WTC11 (cell line): ENCODE results near the gene ZSCAN32. TPM values are rescaled to one million over a fixed set of nuclear protein-coding genes. Genes with fewer than 3 reads are reported as not detected.

Source experiments
- AFF4 ChIP-seq: sonication (generic); formaldehyde crosslinking; IDR thresholded peaks from 2 replicates; pipeline ENCODE4 v1.8.1; 2023; ENCODE audit warnings: mild to moderate bottlenecking, missing genetic modification reagents, borderline replicate concordance
- ARID4B ChIP-seq: sonication (generic); formaldehyde crosslinking; IDR thresholded peaks from 2 replicates; pipeline ENCODE4 v1.8.0; 2023; ENCODE audit warnings: missing genetic modification reagents, mild to moderate bottlenecking, borderline replicate concordance
- CTCF ChIP-seq: fragments of 200-600 bp; IDR thresholded peaks from 2 replicates; pipeline ENCODE4 v1.8.0; 2022; ENCODE audit warnings: antibody characterized with exemption
- FOXJ3 ChIP-seq: sonication (generic); formaldehyde crosslinking; IDR thresholded peaks from 2 replicates; pipeline ENCODE4 v1.9.0; 2021; ENCODE audit warnings: missing genetic modification reagents, mild to moderate bottlenecking, borderline replicate concordance
- FOXP1 ChIP-seq: sonication (generic); formaldehyde crosslinking; IDR thresholded peaks from 2 replicates; pipeline ENCODE4 v1.8.0; 2022; ENCODE audit warnings: missing genetic modification reagents, mild to moderate bottlenecking, moderate library complexity, borderline replicate concordance
- HMGA2 ChIP-seq: fragments of 250-450 bp; sonication (Bioruptor Pico); IDR thresholded peaks from 2 replicates; pipeline ENCODE4 v1.4.0; 2021; ENCODE audit warnings: mild to moderate bottlenecking, moderate library complexity
- IRF2 ChIP-seq: sonication (generic); formaldehyde crosslinking; IDR thresholded peaks from 2 replicates; pipeline ENCODE4 v1.8.0; 2022; ENCODE audit warnings: low read depth, missing genetic modification reagents, borderline replicate concordance
- NFE2L1 ChIP-seq: sonication (generic); formaldehyde crosslinking; IDR thresholded peaks from 2 replicates; pipeline ENCODE4 v1.8.1; 2023; ENCODE audit warnings: missing genetic modification reagents
- PREB ChIP-seq: sonication (generic); formaldehyde crosslinking; IDR thresholded peaks from 2 replicates; pipeline ENCODE4 v1.8.1; 2022; ENCODE audit warnings: mild to moderate bottlenecking, missing genetic modification reagents, moderate library complexity, borderline replicate concordance
- SMAD3 ChIP-seq: sonication (generic); formaldehyde crosslinking; IDR thresholded peaks from 2 replicates; pipeline ENCODE4 v1.8.0; 2022; ENCODE audit warnings: missing genetic modification reagents, mild to moderate bottlenecking, borderline replicate concordance
- SP1 ChIP-seq: sonication (generic); formaldehyde crosslinking; conservative IDR thresholded peaks from 2 replicates; pipeline ENCODE4 v1.8.1; 2022; ENCODE audit warnings: missing genetic modification reagents
- TEAD1 ChIP-seq: sonication (generic); formaldehyde crosslinking; IDR thresholded peaks from 2 replicates; pipeline ENCODE4 v1.8.0; 2022; ENCODE audit warnings: mild to moderate bottlenecking, missing genetic modification reagents
- TP53 ChIP-seq: sonication (generic); formaldehyde crosslinking; IDR thresholded peaks from 2 replicates; pipeline ENCODE4 v1.8.1; 2023; ENCODE audit warnings: mild to moderate bottlenecking, missing genetic modification reagents
- ZBTB21 ChIP-seq: sonication (generic); formaldehyde crosslinking; IDR thresholded peaks from 2 replicates; pipeline ENCODE4 v1.8.1; 2023; ENCODE audit warnings: mild to moderate bottlenecking, missing genetic modification reagents, borderline replicate concordance
- ZNF232 ChIP-seq: sonication (generic); formaldehyde crosslinking; IDR thresholded peaks from 2 replicates; pipeline ENCODE4 v1.8.0; 2022; ENCODE audit warnings: mild to moderate bottlenecking, missing genetic modification reagents
- ZNF532 ChIP-seq: fragments of 250-450 bp; sonication (Bioruptor Pico); IDR thresholded peaks from 2 replicates; pipeline ENCODE4 v1.9.0; 2021; ENCODE audit warnings: mild to moderate bottlenecking, borderline replicate concordance
- ZNF671 ChIP-seq: fragments of 250-450 bp; sonication (Bioruptor Pico); IDR thresholded peaks from 2 replicates; pipeline ENCODE4 v1.8.0; 2021; ENCODE audit warnings: mild to moderate bottlenecking
- total RNA-seq: library from RNA; stranded (reverse); gene quantifications from 3 replicates; pipeline ENCODE4 v1.2.3, GENCODE V29; 2021

The ZSCAN32 gene
- total RNA-seq, 1 experiment from 2014 or later = 16.7 TPM

GRCh38 chr16:3400779-3401688 lies at the start of gene ZSCAN32, which contains the start of gene ZNF174 (continued):
- TF ChIP-seq ARID4B (CRISPR knock-in tag) = peak; percentile 81; the same call in 1 of the 2 replicates
- peak; percentile 89; the same call in 1 of the 2 replicates for TF ChIP-seq ZNF232 (CRISPR knock-in tag)
- TF ChIP-seq ZNF532 (CRISPR knock-in tag) = no peak
- TF ChIP-seq HMGA2 (CRISPR knock-in tag) = no peak
- TF ChIP-seq FOXJ3 = no peak
- TF ChIP-seq TEAD1 = 0 out of 2 replicates have a peak, but pooled peaks have one; percentile 27
- TF ChIP-seq FOXP1 (CRISPR knock-in tag) = peak; percentile 83; the same call in 1 of the 2 replicates
- TF ChIP-seq AFF4 (CRISPR knock-in tag) = 0 out of 2 replicates have a peak, but pooled peaks have one; percentile 13
- no peak for TF ChIP-seq IRF2 (CRISPR knock-in tag)
- TF ChIP-seq CTCF = no peak
- peak; percentile 100 for TF ChIP-seq SP1
- peak; percentile 85; the same call in 1 of the 2 replicates for TF ChIP-seq SMAD3 (CRISPR knock-in tag)
- TF ChIP-seq ZBTB21 (CRISPR knock-in tag) = no peak
- TF ChIP-seq PREB (CRISPR knock-in tag) = 0 out of 2 replicates have a peak, but pooled peaks have one; percentile 40
- peak; percentile 79 for TF ChIP-seq TP53 (CRISPR knock-in tag)
- no peak for TF ChIP-seq NFE2L1 (CRISPR knock-in tag)
- no peak for TF ChIP-seq ZNF671 (CRISPR knock-in tag)
